AG09309 (cell line): ENCODE data around the gene PRAF2.

ENCODE experiments used
- DNase-seq: peaks from one replicate; pipeline ENCODE4 v3.0.0-alpha.2; 2010; ENCODE audit warnings: low read depth
- H3K4me3 ChIP-seq: 2 replicates; pipeline ENCODE4 v1.5.1; 2011; ENCODE audit warnings: mild to moderate bottlenecking, low read depth, low read length, moderate library complexity; ENCODE audit not compliant: control insufficient read depth
- CTCF ChIP-seq: IDR thresholded peaks from 2 replicates; pipeline ENCODE4 v1.5.1; 2011; ENCODE audit warnings: mild to moderate bottlenecking, low read depth, low read length, inconsistent platforms; ENCODE audit not compliant: insufficient read depth, control insufficient read depth; ENCODE audit errors: missing control alignments

The PRAF2 gene

GRCh38 chrX:49073601-49074575, at the start of gene PRAF2:
PRAF2 (minus strand) TSS chrX:49074002; CDS start chrX:49073987, 15 bp downstream.
- H3K4me3 ChIP-seq, result peak within 1 kb of the TSS; percentile 75
- no peak for TF ChIP-seq CTCF
- peak; percentile 61 for DNase-seq

DNA sequence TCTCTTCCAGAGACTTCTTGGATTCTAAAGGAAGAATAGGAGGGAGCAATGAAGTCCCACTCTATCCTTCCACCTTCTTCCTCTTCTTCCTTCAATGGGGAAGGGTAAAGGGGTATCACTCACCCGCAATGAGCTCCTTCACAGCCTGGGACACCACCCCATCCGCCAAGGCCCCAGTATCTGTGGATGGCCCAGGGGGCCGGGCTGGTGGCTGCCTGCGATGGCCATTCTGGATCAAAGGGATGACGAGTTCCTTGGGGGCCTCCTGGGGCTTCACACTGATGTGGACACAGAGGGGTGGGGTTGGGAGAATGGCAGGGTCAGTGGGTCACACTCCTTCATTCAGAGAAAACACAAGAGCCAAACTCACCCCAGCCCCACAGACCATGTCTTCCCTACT, 48.7 kb upstream of the PRAF2 start:
- no peak for TF ChIP-seq CTCF
- DNase-seq, result no peak
- H3K4me3 ChIP-seq, result peak overlapping the region; percentile 65

GRCh38 chrX:49120091-49120490, 46.3 kb upstream of the PRAF2 start:
- H3K4me3 ChIP-seq, result no peak overlapping the region
- DNase-seq, result no peak
- no peak for TF ChIP-seq CTCF

DNA sequence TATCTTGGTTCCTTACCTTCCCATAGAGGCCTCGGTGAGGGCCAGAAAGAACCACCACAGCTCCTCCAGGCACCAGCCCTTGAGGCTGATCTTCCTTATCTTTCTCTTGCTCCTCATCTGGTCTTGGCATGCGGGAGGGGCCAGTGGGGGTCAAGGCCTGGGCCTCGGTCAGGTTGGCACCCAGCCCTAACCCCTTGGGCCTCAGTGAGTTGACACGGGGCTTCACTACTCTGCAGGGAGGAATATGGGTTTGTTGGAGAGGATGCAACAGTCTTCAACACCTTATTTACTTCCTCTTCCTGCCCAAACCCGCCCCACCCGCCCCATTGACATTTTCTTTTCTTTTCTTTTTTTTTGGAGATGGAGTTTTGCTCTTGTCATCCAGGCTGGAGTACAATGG, 43.8 kb upstream of the PRAF2 start:
- TF ChIP-seq CTCF, result no peak
- DNase-seq, result no peak

GRCh38 chrX:49116716-49117115, 42.9 kb upstream of the PRAF2 start:
- no peak for TF ChIP-seq CTCF
- H3K4me3 ChIP-seq, result no peak overlapping the region
- DNase-seq, result no peak

More for the DNA sequence above, 43.8 kb upstream of the PRAF2 start:
- no peak overlapping the region for H3K4me3 ChIP-seq

- no peak for TF ChIP-seq CTCF
- no peak for DNase-seq
- H3K4me3 ChIP-seq, result no peak overlapping the region
Measured at GRCh38 chrX:49116076-49116475, 42.3 kb upstream of the PRAF2 start.

GRCh38 chrX:49111791-49112190, 38.0 kb upstream of the PRAF2 start:
- no peak for DNase-seq
- no peak overlapping the region for H3K4me3 ChIP-seq
- no peak for TF ChIP-seq CTCF
